Endothelial cell of umbilical vein (primary cell): Measurements from ENCODE around the gene OSGEP. TPM values are rescaled to one million over a fixed set of nuclear protein-coding genes. Genes with fewer than 3 reads are reported as not detected.

Source experiments
- BruUV-seq: library from RNA; stranded (reverse); fragments of 400-500 nt; replicated peaks from 2 replicates; lab custom pipeline; 2021; lab: Mats Ljungman, UMichigan
- CTCF ChIA-PET: fragments of 300-600, 350-600 bp; sonication (Branson Sonifier 250); formaldehyde crosslinking; loops from one replicate; lab custom pipeline; 2021; ENCODE audit warnings: antibody characterized with exemption, inconsistent platforms; lab: Charles Lee
- POLR2A ChIA-PET: fragments of 300-600, 350-600 bp; sonication (Branson Sonifier 250); formaldehyde crosslinking; loops from one replicate; lab custom pipeline; 2021; ENCODE audit warnings: antibody characterized with exemption, inconsistent platforms; lab: Charles Lee
- DNase-seq: peaks from one replicate; pipeline ENCODE4 v3.0.0-alpha.2; 2011; ENCODE audit warnings: low read depth, low spot score
- FAIRE-seq: peaks from 2 replicates; lab custom pipeline; 2011; peaks lifted over from hg19 to GRCh38; lab: Jason Lieb, UNC
- H2AFZ ChIP-seq: 2 replicates; pipeline ENCODE4 v1.6.0; 2012; ENCODE audit warnings: low read depth, low read length, control low read depth, inconsistent platforms
- H3K27ac ChIP-seq: 2 replicates; pipeline ENCODE4 v1.5.1; 2011; ENCODE audit warnings: low read depth, mild to moderate bottlenecking, control low read depth, low read length, moderate library complexity; ENCODE audit not compliant: insufficient read depth
- H3K27me3 ChIP-seq, 2 experiments: 2 replicates each; pipeline versions ENCODE4 v1.6.0 to v1.6.1; 2011; ENCODE audit warnings: low read length in 2 of 2, mixed read lengths in 1 of 2; ENCODE audit not compliant: control insufficient read depth in 2 of 2, insufficient read depth in 2 of 2
- H3K36me3 ChIP-seq, 2 experiments: 2 replicates in 1 of 2; 3 replicates in 1 of 2; pipeline ENCODE4 v1.5.1; 2011; ENCODE audit warnings: low read length in 2 of 2, mild to moderate bottlenecking in 1 of 2, moderate library complexity in 1 of 2; ENCODE audit not compliant: control insufficient read depth in 2 of 2, insufficient read depth in 2 of 2; ENCODE audit errors: extremely low read depth in 1 of 2
- H3K4me1 ChIP-seq: 3 replicates; pipeline ENCODE4 v1.5.1; 2011; ENCODE audit warnings: mild to moderate bottlenecking, low read length; ENCODE audit not compliant: control insufficient read depth, insufficient read depth; ENCODE audit errors: extremely low read depth
- H3K4me2 ChIP-seq: 2 replicates; pipeline ENCODE4 v1.6.1; 2011; ENCODE audit warnings: low read length, control low read depth, mixed read lengths; ENCODE audit not compliant: insufficient read depth
- H3K4me3 ChIP-seq, 3 experiments: fragments of 200-600 bp in 1 of 3; sonication (generic), shearing (Covaris generic) in 1 of 3; replicated peaks in 1 of 3; 2 replicates each; pipeline ENCODE4 v1.5.1; 2011 to 2016; ENCODE audit warnings: control low read depth in 3 of 3, low read length in 3 of 3, mild to moderate bottlenecking in 2 of 3, inconsistent platforms in 1 of 3, low read depth in 1 of 3, moderate library complexity in 1 of 3; ENCODE audit not compliant: insufficient read depth in 1 of 3
- H3K79me2 ChIP-seq: 2 replicates; pipeline ENCODE4 v1.6.0; 2012; ENCODE audit warnings: low read length, inconsistent platforms; ENCODE audit not compliant: control insufficient read depth, insufficient read depth
- H3K9ac ChIP-seq: replicated peaks from 2 replicates; pipeline ENCODE3; 2011; ENCODE audit warnings: low read length, control low read depth; ENCODE audit not compliant: insufficient read depth; ENCODE audit errors: extremely low read depth
- H3K9me1 ChIP-seq: replicated peaks from 3 replicates; pipeline ENCODE4 v1.6.0; 2011; ENCODE audit warnings: mild to moderate bottlenecking, low read length; ENCODE audit not compliant: control insufficient read depth, insufficient read depth; ENCODE audit errors: extremely low read depth
- H3K9me3 ChIP-seq: replicated peaks from 2 replicates; pipeline ENCODE4 v1.5.1; 2012; ENCODE audit warnings: low read length, inconsistent platforms; ENCODE audit not compliant: control insufficient read depth, insufficient read depth
- H4K20me1 ChIP-seq: replicated peaks from 2 replicates; pipeline ENCODE3; 2011; ENCODE audit warnings: mild to moderate bottlenecking, low read length; ENCODE audit not compliant: control insufficient read depth, insufficient read depth; ENCODE audit errors: extremely low read depth
- CTCF ChIP-seq, 2 donors: IDR thresholded peaks; 1 replicate in 1 of 2; 2 replicates in 1 of 2; pipeline ENCODE4 v1.5.1; 2011; ENCODE audit warnings: low read length in 2 of 2, mild to moderate bottlenecking in 2 of 2, moderate library complexity in 2 of 2, control low read depth in 1 of 2, inconsistent platforms in 1 of 2, low read depth in 1 of 2; ENCODE audit not compliant: insufficient read depth in 1 of 2; ENCODE audit errors: extremely low read depth in 1 of 2
- EZH2 ChIP-seq: IDR thresholded peaks from 2 replicates; pipeline ENCODE4 v1.6.1; 2012; ENCODE audit warnings: borderline replicate concordance, low read depth, mild to moderate bottlenecking, moderate library complexity, low read length, inconsistent platforms; ENCODE audit not compliant: severe bottlenecking
- FOS ChIP-seq: IDR thresholded peaks from 2 replicates; pipeline ENCODE4 v1.6.1; 2011; ENCODE audit warnings: mild to moderate bottlenecking, low read length, moderate library complexity, borderline replicate concordance; ENCODE audit not compliant: insufficient read depth
- GATA2 ChIP-seq: IDR thresholded peaks from 2 replicates; pipeline ENCODE4 v1.7.0; 2011; ENCODE audit warnings: low read depth, mild to moderate bottlenecking, moderate library complexity, mixed read lengths, low read length; ENCODE audit not compliant: insufficient read length, insufficient read depth
- JUN ChIP-seq: IDR thresholded peaks from 2 replicates; pipeline ENCODE4 v1.6.1; 2011; ENCODE audit warnings: borderline replicate concordance, low read depth; ENCODE audit not compliant: insufficient read length, insufficient read depth
- MAX ChIP-seq: IDR thresholded peaks from 2 replicates; pipeline ENCODE4 v1.6.1; 2011; ENCODE audit not compliant: insufficient read depth, insufficient read length
- MYC ChIP-seq: IDR thresholded peaks from one replicate; pipeline ENCODE4 v1.6.1; 2011; ENCODE audit warnings: mild to moderate bottlenecking, low read depth, low read length
- POLR2A ChIP-seq: IDR thresholded peaks from 2 replicates; pipeline ENCODE4 v1.6.1; 2012; ENCODE audit warnings: low read depth, mild to moderate bottlenecking, control low read depth, low read length
- POLR2AphosphoS5 ChIP-seq: IDR thresholded peaks from 2 replicates; pipeline ENCODE4 v1.6.1; 2012; ENCODE audit warnings: low read depth, mild to moderate bottlenecking, control low read depth, low read length, moderate library complexity; ENCODE audit not compliant: insufficient read depth
- dilution Hi-C: fragments of 300-500 bp; cut with MboI; formaldehyde crosslinking; loops from one replicate; pipeline ENCODE4 v1.15.0; 2019; ENCODE audit warnings: low sequenced_read_pairs; ENCODE audit not compliant: extremely low pct_ligation_motif_present
- intact Hi-C: fragments of 100-400 bp; cut with micrococcal nuclease; formaldehyde crosslinking; loops from one replicate; pipeline ENCODE4 v1.10.0; 2022
- polyA plus RNA-seq, 4 experiments: library from polyadenylated mRNA; depleted of rRNA in 3 of 4; stranded (reverse) in 3 of 4; unstranded in 1 of 4; fragments of >200 nt; gene quantifications; 2 replicates each; pipeline versions ENCODE4 v1.2.1 to v1.2.3, GENCODE V29; 2011 to 2012; ENCODE audit warnings: missing spikeins in 1 of 4
- total RNA-seq: library from RNA; stranded (reverse); gene quantifications from 2 replicates; pipeline ENCODE4 v1.2.3, GENCODE V29; 2021

Gene OSGEP
- total and polyA plus RNA-seq, 2 donors (not counting 3 experiments of a cell fraction or from before 2014, with no cell fraction given): 41.8 to 100 TPM

GRCh38 chr14:20428010-20428365 is 26.6 kb downstream of the OSGEP start:
- H3K4me2 ChIP-seq: peak overlapping the region; percentile 65
- intact Hi-C loops (no loop called here), dilution Hi-C loops (no loop called here)
- H3K9me1 ChIP-seq: no peaks in the 10 kb centered on the region
- H3K27ac ChIP-seq: peak overlapping the region; percentile 74
- H3K79me2 ChIP-seq: no peaks in the 10 kb centered on the region
- H3K4me3 ChIP-seq: peak overlapping the region in 1 of 3 experiments; percentile 56
- H3K9me3 ChIP-seq: no peaks in the 10 kb centered on the region
- H3K4me1 ChIP-seq: peaks cover 18% of the 10 kb centered on the region
- ChIA-PET CTCF (interaction anchor here (1.0 kb wide), 1 partner anchor 12 kb away, joined by 6 read pairs; no protein-coding TSS in a partner anchor), POLR2A (no interaction called here)
- BruUV-seq: no TSS peak
- no peaks in the 10 kb centered on the region for H3K27me3 ChIP-seq
- no peaks in the 10 kb centered on the region for H3K36me3 ChIP-seq
- TF ChIP-seq CTCF (IDR thresholded peaks at IDR 0.05; ENCODE audit: extremely low read depth in 1 of 2, insufficient read depth in 1 of 2, low read depth in 1 of 2, low read length in 2 of 2) (no peak), JUN (no peak), MYC (no peak), EZH2 (no peak), FOS (no peak), MAX (no peak), POLR2AphosphoS5 (no peak), GATA2 (no peak), POLR2A (no peak)
- peak overlapping the region; percentile 41 for H3K9ac ChIP-seq
- no peak for DNase-seq
- peak; percentile 61 for FAIRE-seq
- peak overlapping the region; percentile 75 for H2AFZ ChIP-seq
- no peaks in the 10 kb centered on the region for H4K20me1 ChIP-seq
